HepG2 (cell line): Measurements from ENCODE around the gene GNAS. TPM values are rescaled to one million over a fixed set of nuclear protein-coding genes. Genes with fewer than 3 reads are reported as not detected.

Source experiments
- ATAC-seq: fragments of 200-7000 bp; cut with Tn5 transposase; 3 replicates; pipeline ENCODE4 v1.9.1; 2020; ENCODE audit warnings: mild to moderate bottlenecking, moderate library complexity
- BruUV-seq: library from RNA; stranded (reverse); fragments of 400-500 nt; replicated peaks from 2 replicates; lab custom pipeline; 2021; lab: Mats Ljungman, UMichigan
- CTCF ChIA-PET: fragments of 300-600 bp; formaldehyde crosslinking; extraction: SDS; loops from one replicate; lab custom pipeline; 2021; ENCODE audit warnings: low total read pairs, inconsistent platforms, low intra/inter-chr PET ratio; lab: Yijun Ruan, JAX
- POLR2A ChIA-PET: fragments of 350-600 bp; sonication (Branson Sonifier 250); formaldehyde crosslinking; loops from one replicate; lab custom pipeline; 2020; ENCODE audit warnings: antibody characterized with exemption, inconsistent platforms; lab: Yijun Ruan, JAX
- DNase-seq: peaks from one replicate; pipeline ENCODE4 v3.0.0-alpha.2; 2015; ENCODE audit warnings: low spot score
- FAIRE-seq: peaks from 3 replicates; lab custom pipeline; 2011; peaks lifted over from hg19 to GRCh38; lab: Jason Lieb, UNC
- H2AFZ ChIP-seq: one replicate; pipeline ENCODE4 v1.6.1; 2011; ENCODE audit warnings: low read length, inconsistent platforms
- H3K27ac ChIP-seq: fragments of 300-600 bp; 3 replicates; pipeline ENCODE4 v1.8.0; 2011; ENCODE audit warnings: mixed run types, mild to moderate bottlenecking, mixed read lengths, low read length, inconsistent platforms; ENCODE audit not compliant: insufficient read depth; ENCODE audit errors: extremely low read length
- H3K27me3 ChIP-seq, 2 experiments: fragments of 200-600 bp in 1 of 2; 2 replicates in 1 of 2; 3 replicates in 1 of 2; pipeline versions ENCODE4 v1.6.0 to v1.8.0; 2011; ENCODE audit warnings: low read length in 2 of 2, mild to moderate bottlenecking in 2 of 2, moderate library complexity in 2 of 2, inconsistent platforms in 1 of 2; ENCODE audit not compliant: insufficient read depth in 2 of 2, control insufficient read depth in 1 of 2
- H3K36me3 ChIP-seq, 2 experiments: fragments of 200-600 bp in 1 of 2; replicated peaks in 1 of 2; 2 replicates in 1 of 2; 3 replicates in 1 of 2; pipeline versions ENCODE4 v1.5.1 to v1.8.0; 2011; ENCODE audit warnings: low read length in 2 of 2, inconsistent platforms in 1 of 2; ENCODE audit not compliant: insufficient read depth in 2 of 2, control insufficient read depth in 1 of 2
- H3K4me1 ChIP-seq: 2 replicates; pipeline ENCODE4 v1.5.1; 2012; ENCODE audit warnings: low read length, inconsistent platforms; ENCODE audit not compliant: insufficient read depth
- H3K4me2 ChIP-seq: 2 replicates; pipeline ENCODE4 v1.6.0; 2011; ENCODE audit warnings: low read depth, low read length, inconsistent platforms
- H3K4me3 ChIP-seq, 3 experiments: fragments of 200-600 bp in 1 of 3; sonication (generic), shearing (Covaris generic) in 1 of 3; replicated peaks in 1 of 3; 2 replicates each; pipeline ENCODE4 v1.5.1; 2011 to 2016; ENCODE audit warnings: low read length in 3 of 3, inconsistent platforms in 2 of 3, low read depth in 2 of 3, mild to moderate bottlenecking in 2 of 3, control low read depth in 1 of 3, mixed read lengths in 1 of 3; ENCODE audit not compliant: insufficient read depth in 1 of 3
- H3K79me2 ChIP-seq: one replicate; pipeline ENCODE4 v1.6.1; 2011; ENCODE audit warnings: low read length, inconsistent platforms; ENCODE audit not compliant: insufficient read depth
- H3K9ac ChIP-seq: 2 replicates; pipeline ENCODE4 v1.6.0; 2011; ENCODE audit warnings: mild to moderate bottlenecking, low read depth, low read length, inconsistent platforms; ENCODE audit not compliant: insufficient read depth
- H3K9me3 ChIP-seq: 2 replicates; pipeline ENCODE4 v1.5.1; 2012; ENCODE audit warnings: mild to moderate bottlenecking, low read length
- H4K20me1 ChIP-seq: 2 replicates; pipeline ENCODE4 v1.6.0; 2011; ENCODE audit warnings: inconsistent platforms, mild to moderate bottlenecking, low read length, moderate library complexity; ENCODE audit not compliant: insufficient read depth
- CEBPG ChIP-seq: IDR thresholded peaks from 2 replicates; pipeline ENCODE4 v1.6.1; 2016
- FOXA1 ChIP-seq, 2 experiments: fragments of 450-650 bp in 1 of 2; sonication (generic) in 1 of 2; formaldehyde crosslinking in 1 of 2; IDR thresholded peaks; 2 replicates each; pipeline versions ENCODE4 v1.4.0 to v1.6.1; 2016 to 2020; ENCODE audit warnings: missing genetic modification reagents in 1 of 2
- GATA4 ChIP-seq: sonication (generic); IDR thresholded peaks from 2 replicates; pipeline ENCODE4 v1.6.1; 2016; ENCODE audit warnings: antibody characterized with exemption, low read depth, borderline replicate concordance
- GATAD2A ChIP-seq: IDR thresholded peaks from 2 replicates; pipeline ENCODE4 v1.6.1; 2016
- LCORL ChIP-seq, 2 experiments: fragments of 450-650 bp in 1 of 2; sonication (generic) in 1 of 2; formaldehyde crosslinking in 1 of 2; IDR thresholded peaks; 2 replicates each; pipeline versions ENCODE4 v1.5.0 to v1.6.1; 2017 to 2020; ENCODE audit warnings: antibody characterized with exemption in 1 of 2, missing genetic modification reagents in 1 of 2
- MAFF ChIP-seq: IDR thresholded peaks from 2 replicates; pipeline ENCODE4 v1.6.1; 2011; ENCODE audit warnings: low read depth, low read length, improper control_type of control experiment
- MAFK ChIP-seq, 2 experiments: IDR thresholded peaks in 1 of 2; conservative IDR thresholded peaks in 1 of 2; 2 replicates each; pipeline ENCODE4 v1.6.1; 2011; ENCODE audit warnings: improper control_type of control experiment in 2 of 2, low read length in 2 of 2
- MXD1 ChIP-seq: sonication (generic); formaldehyde crosslinking; IDR thresholded peaks from 2 replicates; pipeline ENCODE4 v1.4.0; 2020; ENCODE audit warnings: mild to moderate bottlenecking, missing genetic modification reagents
- SCMH1 ChIP-seq: sonication (generic); formaldehyde crosslinking; IDR thresholded peaks from 2 replicates; pipeline ENCODE4 v1.9.0; 2021; ENCODE audit warnings: missing genetic modification reagents, mild to moderate bottlenecking, borderline replicate concordance
- SMC3 ChIP-seq: IDR thresholded peaks from 2 replicates; pipeline ENCODE4 v1.6.1; 2011; ENCODE audit warnings: low read length, improper control_type of control experiment
- TCF7 ChIP-seq: sonication (generic); IDR thresholded peaks from 2 replicates; pipeline ENCODE4 v1.6.1; 2016; ENCODE audit warnings: antibody characterized with exemption, low read depth
- TMF1 ChIP-seq: sonication (generic); formaldehyde crosslinking; IDR thresholded peaks from 2 replicates; pipeline ENCODE4 v1.8.1; 2022; ENCODE audit warnings: low read depth, missing genetic modification reagents
- UBTF ChIP-seq: sonication (generic); formaldehyde crosslinking; IDR thresholded peaks from 2 replicates; pipeline ENCODE4 v1.4.0; 2020; ENCODE audit warnings: mild to moderate bottlenecking, missing genetic modification reagents
- ZFYVE20 ChIP-seq: sonication (generic); formaldehyde crosslinking; IDR thresholded peaks from 2 replicates; pipeline ENCODE4 v1.8.0; 2023; ENCODE audit warnings: low read depth, mild to moderate bottlenecking, moderate library complexity, missing genetic modification reagents, borderline replicate concordance
- ZNF225 ChIP-seq: sonication (generic); formaldehyde crosslinking; IDR thresholded peaks from 2 replicates; pipeline ENCODE4 v1.4.0; 2020; ENCODE audit warnings: mild to moderate bottlenecking, missing genetic modification reagents
- ZNF263 ChIP-seq: sonication (generic); formaldehyde crosslinking; IDR thresholded peaks from 2 replicates; pipeline ENCODE4 v1.4.0; 2020; ENCODE audit warnings: missing genetic modification reagents
- ZNF34 ChIP-seq: sonication (generic); formaldehyde crosslinking; IDR thresholded peaks from 2 replicates; pipeline ENCODE4 v1.4.0; 2020; ENCODE audit warnings: mild to moderate bottlenecking, missing genetic modification reagents, borderline replicate concordance
- ZNF496 ChIP-seq: sonication (generic); formaldehyde crosslinking; IDR thresholded peaks from 2 replicates; pipeline ENCODE4 v1.8.1; 2023; ENCODE audit warnings: mild to moderate bottlenecking, moderate library complexity, missing genetic modification reagents; ENCODE audit not compliant: insufficient replicate concordance
- ZSCAN31 ChIP-seq: sonication (generic); formaldehyde crosslinking; IDR thresholded peaks from 2 replicates; pipeline ENCODE4 v1.5.0; 2020; ENCODE audit warnings: low read depth, mild to moderate bottlenecking, missing genetic modification reagents
- WGBS: methylation state at CpG from one replicate; pipeline ENCODE4 v1.1.6; 2017; ENCODE audit warnings: low lambda C conversion rate; 5-methylcytosine and 5-hydroxymethylcytosine counted together
- in situ Hi-C: cut with HindIII; loops from 2 replicates; pipeline ENCODE4 v1.10.0; 2017; ENCODE audit warnings: low pct_unique_long_range_greater_than_20kb; ENCODE audit not compliant: extremely low pct_ligation_motif_present
- intact Hi-C: fragments of 100-400 bp; cut with micrococcal nuclease; formaldehyde crosslinking; loops from one replicate; pipeline ENCODE4 v1.10.0; 2022; ENCODE audit not compliant: unreplicated experiment
- polyA plus RNA-seq, 8 experiments: library from polyadenylated mRNA; depleted of rRNA in 3 of 8; stranded (reverse) in 7 of 8; unstranded in 1 of 8; fragments of >200 nt; fragmentation: Illumina TruSeq in 4 of 8; extraction: Trizol in 4 of 8; gene quantifications; 2 replicates each; pipeline versions ENCODE4 v1.2.1 to v1.2.3, GENCODE V29; 2011 to 2016; ENCODE audit warnings: low read depth in 4 of 8, missing spikeins in 1 of 8, mixed read lengths in 1 of 8; ENCODE audit not compliant: insufficient read depth in 1 of 8
- total RNA-seq, 5 experiments: library from RNA; depleted of rRNA; stranded (reverse); fragments of >200 nt; fragmentation: Illumina TruSeq; extraction: Trizol; gene quantifications; 2 replicates each; pipeline ENCODE4 v1.2.3, GENCODE V29; 2016; ENCODE audit warnings: low read depth in 1 of 5

Gene GNAS
- total and polyA plus RNA-seq, 2 of the 13 experiments (the other 11 are each of a cell fraction or from before 2014, with no cell fraction given), result 407 to 1,008 TPM

DNA sequence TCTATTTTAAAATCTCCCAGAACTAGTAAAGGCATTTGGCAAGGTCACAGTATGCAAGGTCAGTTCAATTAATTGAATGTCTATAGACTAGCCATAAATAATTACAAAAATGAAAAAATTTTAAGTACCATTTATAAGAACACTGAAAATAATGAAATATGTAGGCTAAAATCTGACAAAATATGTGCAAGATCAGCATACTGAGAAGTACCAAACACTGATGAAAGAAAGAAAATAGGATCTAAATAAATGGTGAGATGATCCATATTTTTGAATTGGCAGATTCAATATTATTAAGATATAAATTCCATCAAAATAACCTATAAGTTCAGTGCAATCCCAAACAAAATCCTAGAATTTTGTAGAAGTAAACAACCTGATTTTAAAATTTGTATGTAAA, 100.5 kb downstream of the GNAS start:
- Histone ChIP-seq H3K9ac (no peak overlapping the region), H4K20me1 (no peaks in the 10 kb centered on the region), H2AFZ (no peak overlapping the region), H3K79me2 (no peaks in the 10 kb centered on the region), H3K4me3 (no peak overlapping the region), H3K27me3 (peaks cover 0 to 14% of the 10 kb centered on the region in 2 experiments; a peak in 3 of 5 replicates), H3K27ac (no peak overlapping the region), H3K9me3 (no peaks in the 10 kb centered on the region), H3K4me1 (no peaks in the 10 kb centered on the region), H3K36me3 (no peaks in the 10 kb centered on the region), H3K4me2 (no peak overlapping the region)
- ATAC-seq (no peak), FAIRE-seq (no peak), DNase-seq (no peak)
- CTCF ChIA-PET, result no interaction called here
- POLR2A ChIA-PET, result no interaction called here
- in situ Hi-C loops (no loop called here), intact Hi-C loops (no loop called here)
- TF ChIP-seq MAFK (conservative IDR thresholded peaks at IDR 0.05 in 1 of 2, IDR thresholded peaks at IDR 0.05 in 1 of 2; ENCODE audit: low read length in 2 of 2), result peak; percentile 84 to 88
- TF ChIP-seq GATA4, result no peak
- no peak for TF ChIP-seq ZSCAN31 (CRISPR knock-in tag)
- TF ChIP-seq TMF1, result no peak
- TF ChIP-seq ZNF496 (CRISPR knock-in tag), result no peak
- peak; percentile 54; the same call in 1 of the 2 replicates for TF ChIP-seq MAFF
- BruUV-seq, result no TSS peak

DNA sequence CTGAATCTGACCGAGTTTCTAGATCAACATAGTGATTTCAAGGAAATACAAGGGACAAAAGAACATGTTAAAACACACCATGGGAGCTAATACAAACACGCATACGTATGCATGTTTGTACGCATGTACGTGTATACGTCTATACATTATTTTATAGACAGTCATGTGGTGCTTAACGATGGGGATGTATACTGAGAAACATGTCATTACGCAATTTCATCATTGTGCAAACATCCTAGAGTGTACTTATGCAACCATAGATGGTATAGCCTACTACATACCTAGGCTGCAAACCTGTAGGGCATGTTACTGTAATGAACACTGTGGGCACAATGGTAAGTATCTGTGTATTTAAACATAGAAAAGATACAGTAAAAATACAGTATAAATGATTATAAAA, 103.6 kb downstream of the GNAS start:
- H3K9me3 ChIP-seq, result no peaks in the 10 kb centered on the region
- intact Hi-C loops (no loop called here), in situ Hi-C loops (no loop called here)
- ChIA-PET CTCF (no interaction called here), POLR2A (no interaction called here)
- no peaks in the 10 kb centered on the region for H3K36me3 ChIP-seq
- no peak for FAIRE-seq
- peak; percentile 34 for DNase-seq
- H3K27me3 ChIP-seq, result peaks cover 2 to 7% of the 10 kb centered on the region in 2 experiments; a peak in 4 of 5 replicates
- H3K4me2 ChIP-seq, result no peak overlapping the region
- no peaks in the 10 kb centered on the region for H3K79me2 ChIP-seq
- 54% methylated on average over 8 of the region's 8 CpGs for WGBS
- no peak overlapping the region for H2AFZ ChIP-seq
- no peaks in the 10 kb centered on the region for H4K20me1 ChIP-seq
- H3K4me1 ChIP-seq, result peaks cover 8% of the 10 kb centered on the region; the same call in 1 of the 2 replicates
- no peak overlapping the region for H3K27ac ChIP-seq
- H3K4me3 ChIP-seq, result no peak overlapping the region
- no peak; the same call in 2 of the 3 replicates for ATAC-seq
- no TSS peak for BruUV-seq
- no peak overlapping the region for H3K9ac ChIP-seq
- TF ChIP-seq UBTF (CRISPR knock-in tag) (no peak), CEBPG (CRISPR knock-in tag) (peak; percentile 96), SCMH1 (CRISPR knock-in tag) (no peak), ZFYVE20 (CRISPR knock-in tag) (no peak), ZNF225 (no peak), LCORL (IDR thresholded peaks at IDR 0.05) (0 out of 2 replicates have a peak, but pooled peaks have one; percentile 4), LCORL (CRISPR knock-in tag; IDR thresholded peaks at IDR 0.05) (no peak), SMC3 (peak; percentile 35; the same call in 1 of the 2 replicates), TCF7 (no peak), MXD1 (CRISPR knock-in tag) (no peak), GATAD2A (CRISPR knock-in tag) (peak; percentile 65), ZNF263 (no peak), ZNF34 (no peak), FOXA1 (IDR thresholded peaks at IDR 0.05) (no peak), FOXA1 (CRISPR knock-in tag; IDR thresholded peaks at IDR 0.05) (peak; percentile 70)
